Keratinocyte (primary cell): ENCODE results near the gene ATXN8OS. TPM values are rescaled to one million over a fixed set of nuclear protein-coding genes. Genes with fewer than 3 reads are reported as not detected.

Experiments
- DNase-seq: peaks from one replicate; pipeline ENCODE4 v3.0.0-alpha.2; 2011; ENCODE audit warnings: low read depth, missing footprints, low spot score
- FAIRE-seq: peaks from 2 replicates; lab custom pipeline; 2011; peaks lifted over from hg19 to GRCh38; lab: Jason Lieb, UNC
- H2AFZ ChIP-seq: 2 replicates; pipeline ENCODE4 v1.6.0; 2012; ENCODE audit warnings: low read length, control low read depth, inconsistent platforms; ENCODE audit not compliant: control insufficient read depth
- H3K27ac ChIP-seq: 2 replicates; pipeline ENCODE4 v1.5.1; 2011; ENCODE audit warnings: low read length; ENCODE audit not compliant: control insufficient read depth, insufficient read depth
- H3K27me3 ChIP-seq: 3 replicates; pipeline ENCODE4 v1.6.0; 2011; ENCODE audit warnings: low read length; ENCODE audit not compliant: control insufficient read depth, insufficient read depth; ENCODE audit errors: extremely low read depth
- H3K36me3 ChIP-seq, 2 experiments: 2 replicates in 1 of 2; 3 replicates in 1 of 2; pipeline ENCODE4 v1.5.1; 2011; ENCODE audit warnings: low read length in 2 of 2, mild to moderate bottlenecking in 1 of 2; ENCODE audit not compliant: control insufficient read depth in 2 of 2, insufficient read depth in 2 of 2; ENCODE audit errors: extremely low read depth in 1 of 2
- H3K4me1 ChIP-seq: 3 replicates; pipeline ENCODE4 v1.5.1; 2011; ENCODE audit warnings: low read length; ENCODE audit not compliant: control insufficient read depth, insufficient read depth; ENCODE audit errors: extremely low read depth
- H3K4me2 ChIP-seq: 3 replicates; pipeline ENCODE4 v1.6.0; 2011; ENCODE audit warnings: low read depth, low read length; ENCODE audit not compliant: control insufficient read depth, insufficient read depth; ENCODE audit errors: extremely low read depth
- H3K4me3 ChIP-seq, 3 experiments: fragments of 200-600 bp in 1 of 3; sonication (generic) in 1 of 3; 2 replicates in 2 of 3; 3 replicates in 1 of 3; pipeline ENCODE4 v1.5.1; 2011 to 2016; ENCODE audit warnings: low read length in 3 of 3, mild to moderate bottlenecking in 3 of 3, control low read depth in 2 of 3, inconsistent platforms in 1 of 3, low read depth in 1 of 3, mixed read lengths in 1 of 3, mixed run types in 1 of 3, moderate library complexity in 1 of 3; ENCODE audit not compliant: control insufficient read depth in 2 of 3, insufficient read depth in 2 of 3; ENCODE audit errors: extremely low read depth in 1 of 3
- H3K79me2 ChIP-seq: 2 replicates; pipeline ENCODE4 v1.6.0; 2012; ENCODE audit warnings: low read length; ENCODE audit not compliant: control insufficient read depth, insufficient read depth
- H3K9ac ChIP-seq: 3 replicates; pipeline ENCODE4 v1.6.0; 2011; ENCODE audit warnings: low read length; ENCODE audit not compliant: control insufficient read depth, insufficient read depth; ENCODE audit errors: extremely low read depth
- H3K9me1 ChIP-seq: 3 replicates; pipeline ENCODE4 v1.6.0; 2011; ENCODE audit warnings: low read length; ENCODE audit not compliant: control insufficient read depth, insufficient read depth; ENCODE audit errors: extremely low read depth
- H3K9me3 ChIP-seq: 2 replicates; pipeline ENCODE4 v1.5.1; 2012; ENCODE audit warnings: low read depth, low read length; ENCODE audit not compliant: control insufficient read depth
- H4K20me1 ChIP-seq: 3 replicates; pipeline ENCODE4 v1.6.0; 2011; ENCODE audit warnings: low read length; ENCODE audit not compliant: control insufficient read depth, insufficient read depth; ENCODE audit errors: extremely low read depth
- EZH2 ChIP-seq: IDR thresholded peaks from one replicate; pipeline ENCODE4 v1.6.1; 2012; ENCODE audit warnings: inconsistent platforms, mild to moderate bottlenecking, low read length, moderate library complexity
- dilution Hi-C: fragments of 300-500 bp; cut with MboI; formaldehyde crosslinking; loops from one replicate; pipeline ENCODE4 v1.7.0; 2020; ENCODE audit warnings: low sequenced_read_pairs; ENCODE audit not compliant: extremely low pct_ligation_motif_present
- polyA plus RNA-seq, 5 experiments: library from polyadenylated mRNA; depleted of rRNA in 3 of 5; stranded (reverse) in 3 of 5; stranded (forward) in 1 of 5; unstranded in 1 of 5; fragments of >200 nt; gene quantifications; 1 replicate in 1 of 5; 2 replicates in 3 of 5; 3 replicates in 1 of 5; pipeline versions ENCODE4 v1.2.1 to v1.2.3, GENCODE V29; 2011 to 2012; ENCODE audit warnings: missing spikeins in 2 of 5, low read depth in 1 of 5, low replicate concordance in 1 of 5
- TF ChIP-seq, protein P1 (sequence below), 3 experiments: IDR thresholded peaks in 1 of 3; conservative IDR thresholded peaks in 1 of 3; optimal IDR thresholded peaks in 1 of 3; 2 replicates in 2 of 3; 3 replicates in 1 of 3; pipeline versions ENCODE3 to v1.5.1; 2011; ENCODE audit warnings: low read length in 3 of 3, mild to moderate bottlenecking in 3 of 3, moderate library complexity in 2 of 3, control low read depth in 1 of 3, inconsistent platforms in 1 of 3; ENCODE audit not compliant: insufficient read depth in 2 of 3; ENCODE audit errors: extremely low read depth in 1 of 3

Gene ATXN8OS
- polyA plus RNA-seq, 1 donor (not counting 4 experiments of a cell fraction or from before 2014, with no cell fraction given): not detected

DNA sequence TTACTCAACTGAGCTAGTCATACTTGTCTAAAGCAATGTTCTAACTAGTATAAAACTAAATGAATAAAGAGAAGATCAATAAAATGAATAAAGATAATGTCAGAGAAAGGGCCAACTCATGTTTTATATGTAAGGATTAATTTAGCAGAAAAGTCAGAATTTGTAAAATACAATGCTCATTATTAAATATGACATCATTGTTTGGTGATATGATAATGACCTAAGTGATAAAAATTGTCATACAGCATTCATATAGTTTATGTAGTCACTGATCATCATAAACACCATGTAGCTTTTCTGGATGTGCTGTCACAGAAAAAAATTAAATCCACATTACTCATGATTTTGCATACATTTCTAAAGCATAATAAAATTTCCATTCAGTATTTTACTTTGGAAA lies 3.1 kb upstream of the ATXN8OS start:
- Histone ChIP-seq H3K79me2 (no peaks in the 10 kb centered on the region), H3K9ac (no peak overlapping the region), H3K9me1 (no peaks in the 10 kb centered on the region), H2AFZ (no peak overlapping the region), H4K20me1 (no peaks in the 10 kb centered on the region), H3K27me3 (no peaks in the 10 kb centered on the region), H3K4me2 (no peak overlapping the region), H3K4me3 (no peak overlapping the region), H3K27ac (no peak overlapping the region), H3K4me1 (no peaks in the 10 kb centered on the region), H3K36me3 (no peaks in the 10 kb centered on the region), H3K9me3 (no peaks in the 10 kb centered on the region)
- FAIRE-seq (no peak), DNase-seq (no peak)
- dilution Hi-C loops: no loop called here
- TF ChIP-seq, protein P1, sequence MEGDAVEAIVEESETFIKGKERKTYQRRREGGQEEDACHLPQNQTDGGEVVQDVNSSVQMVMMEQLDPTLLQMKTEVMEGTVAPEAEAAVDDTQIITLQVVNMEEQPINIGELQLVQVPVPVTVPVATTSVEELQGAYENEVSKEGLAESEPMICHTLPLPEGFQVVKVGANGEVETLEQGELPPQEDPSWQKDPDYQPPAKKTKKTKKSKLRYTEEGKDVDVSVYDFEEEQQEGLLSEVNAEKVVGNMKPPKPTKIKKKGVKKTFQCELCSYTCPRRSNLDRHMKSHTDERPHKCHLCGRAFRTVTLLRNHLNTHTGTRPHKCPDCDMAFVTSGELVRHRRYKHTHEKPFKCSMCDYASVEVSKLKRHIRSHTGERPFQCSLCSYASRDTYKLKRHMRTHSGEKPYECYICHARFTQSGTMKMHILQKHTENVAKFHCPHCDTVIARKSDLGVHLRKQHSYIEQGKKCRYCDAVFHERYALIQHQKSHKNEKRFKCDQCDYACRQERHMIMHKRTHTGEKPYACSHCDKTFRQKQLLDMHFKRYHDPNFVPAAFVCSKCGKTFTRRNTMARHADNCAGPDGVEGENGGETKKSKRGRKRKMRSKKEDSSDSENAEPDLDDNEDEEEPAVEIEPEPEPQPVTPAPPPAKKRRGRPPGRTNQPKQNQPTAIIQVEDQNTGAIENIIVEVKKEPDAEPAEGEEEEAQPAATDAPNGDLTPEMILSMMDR (optimal IDR thresholded peaks at IDR 0.05 in 1 of 3, IDR thresholded peaks at IDR 0.05 in 1 of 3, conservative IDR thresholded peaks at IDR 0.05 in 1 of 3; ENCODE audit: extremely low read depth in 1 of 3, insufficient read depth in 2 of 3, low read length in 3 of 3): no peak
- no peak for TF ChIP-seq EZH2

DNA sequence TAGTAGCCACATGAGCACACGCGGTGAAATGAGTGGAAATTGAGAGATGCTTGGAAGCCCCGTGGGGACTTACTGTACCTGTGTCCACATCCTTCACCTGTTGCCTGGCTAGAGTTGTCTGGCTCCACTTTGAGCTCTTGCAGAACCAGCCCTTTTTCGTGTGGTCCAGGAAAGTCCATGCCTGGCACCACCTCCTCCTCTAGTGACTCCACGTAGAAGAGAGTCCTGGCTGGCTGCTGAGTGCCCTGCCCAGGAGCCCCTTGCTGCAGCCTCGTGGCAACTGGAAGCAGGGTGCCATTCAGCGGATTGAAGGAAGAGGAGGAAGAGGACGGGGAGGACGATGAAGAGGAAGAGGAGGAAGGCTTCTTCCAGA lies 515 bp upstream of the ATXN8OS start:
- Histone ChIP-seq H3K27ac (no peak overlapping the region), H3K79me2 (no peaks in the 10 kb centered on the region), H3K36me3 (no peaks in the 10 kb centered on the region), H3K9ac (no peak overlapping the region), H3K4me2 (no peak overlapping the region), H3K9me1 (no peaks in the 10 kb centered on the region), H3K9me3 (no peaks in the 10 kb centered on the region), H3K27me3 (no peaks in the 10 kb centered on the region), H4K20me1 (no peaks in the 10 kb centered on the region), H2AFZ (no peak overlapping the region), H3K4me3 (no peak overlapping the region), H3K4me1 (no peaks in the 10 kb centered on the region)
- DNase-seq (no peak), FAIRE-seq (no peak)
- dilution Hi-C loops: no loop called here
- TF ChIP-seq, protein P1 (optimal IDR thresholded peaks at IDR 0.05 in 1 of 3, IDR thresholded peaks at IDR 0.05 in 1 of 3, conservative IDR thresholded peaks at IDR 0.05 in 1 of 3; ENCODE audit: extremely low read depth in 1 of 3, insufficient read depth in 2 of 3, low read length in 3 of 3): no peak
